ENCODE measurements around the gene NTSR1.

GRCh38 chr20:62703853-62704228 lies 4.8 kb upstream of the NTSR1 start:
- TF ChIP-seq CTCF (IDR thresholded peaks at IDR 0.05) (no peak), POLR2A (IDR thresholded peaks at IDR 0.05) (no peak)

Measured in right lobe of liver (tissue), 4 donors.